Measurements from ENCODE around the gene BCL3. TPM values are rescaled to one million over a fixed set of nuclear protein-coding genes. Genes with fewer than 3 reads are reported as not detected.

BCL3 gene
- total RNA-seq, 1 donor from 2014 or later, result 2.1 TPM

- no peak for DNase-seq (ENCODE audit: low read depth)
- FAIRE-seq, result no peak
- TF ChIP-seq CTCF (IDR thresholded peaks at IDR 0.05; ENCODE audit: insufficient read depth, low read length, severe bottlenecking), result no peak
- Histone ChIP-seq H3K4me3 (ENCODE audit: low read depth, low read length) (no peak overlapping the region), H3K36me3 (ENCODE audit: control insufficient read depth, insufficient read depth, low read length) (peaks cover 28% of the 10 kb centered on the region), H3K27me3 (ENCODE audit: control insufficient read depth, insufficient read depth, low read length) (no peaks in the 10 kb centered on the region)
Observed at GRCh38 chr19:44799627-44800346, 51.3 kb downstream of the BCL3 start.

- FAIRE-seq, result no peak
- TF ChIP-seq CTCF (IDR thresholded peaks at IDR 0.05; ENCODE audit: insufficient read depth, low read length, severe bottlenecking), result peak; percentile 98
- no peak overlapping the region for H3K4me3 ChIP-seq (ENCODE audit: low read depth, low read length)
- DNase-seq (ENCODE audit: low read depth), result peak; percentile 60
- peaks cover 22% of the 10 kb centered on the region for H3K36me3 ChIP-seq (ENCODE audit: control insufficient read depth, insufficient read depth, low read length)
- no peaks in the 10 kb centered on the region for H3K27me3 ChIP-seq (ENCODE audit: control insufficient read depth, insufficient read depth, low read length)
Observed at GRCh38 chr19:44800461-44800860, 52.0 kb downstream of the BCL3 start.

GRCh38 chr19:44803442-44804428 is 55.2 kb downstream of the BCL3 start:
- DNase-seq (ENCODE audit: low read depth), result no peak
- no peaks in the 10 kb centered on the region for H3K27me3 ChIP-seq (ENCODE audit: control insufficient read depth, insufficient read depth, low read length)
- H3K36me3 ChIP-seq (ENCODE audit: control insufficient read depth, insufficient read depth, low read length), result peaks cover 10% of the 10 kb centered on the region
- H3K4me3 ChIP-seq (ENCODE audit: low read depth, low read length), result no peak overlapping the region
- TF ChIP-seq CTCF (IDR thresholded peaks at IDR 0.05; ENCODE audit: insufficient read depth, low read length, severe bottlenecking), result no peak
- no peak for FAIRE-seq

- DNase-seq (ENCODE audit: low read depth), result no peak
- H3K4me3 ChIP-seq (ENCODE audit: low read depth, low read length), result no peak overlapping the region
Observed at GRCh38 chr19:44806291-44806690, 57.8 kb downstream of the BCL3 start.

GRCh38 chr19:44807162-44807561 is 58.7 kb downstream of the BCL3 start:
- DNase-seq (ENCODE audit: low read depth) (peak; percentile 87), FAIRE-seq (peak; percentile 97)
- TF ChIP-seq CTCF (IDR thresholded peaks at IDR 0.05; ENCODE audit: insufficient read depth, low read length, severe bottlenecking), result no peak

More at GRCh38 chr19:44806291-44806690, 57.8 kb downstream of the BCL3 start:
- no peak for TF ChIP-seq CTCF (IDR thresholded peaks at IDR 0.05; ENCODE audit: insufficient read depth, low read length, severe bottlenecking)
- no peak for FAIRE-seq
- Histone ChIP-seq H3K27me3 (ENCODE audit: control insufficient read depth, insufficient read depth, low read length) (no peaks in the 10 kb centered on the region), H3K36me3 (ENCODE audit: control insufficient read depth, insufficient read depth, low read length) (peaks cover 8% of the 10 kb centered on the region)

More at GRCh38 chr19:44807162-44807561, 58.7 kb downstream of the BCL3 start:
- no peak overlapping the region for H3K4me3 ChIP-seq (ENCODE audit: low read depth, low read length)
- H3K36me3 ChIP-seq (ENCODE audit: control insufficient read depth, insufficient read depth, low read length), result peaks cover 12% of the 10 kb centered on the region
- no peaks in the 10 kb centered on the region for H3K27me3 ChIP-seq (ENCODE audit: control insufficient read depth, insufficient read depth, low read length)

Measured in bronchial epithelial cell (primary cell).